Left colon (tissue), 2 donors: ENCODE results near the gene PKNOX1. TPM values are rescaled to one million over a fixed set of nuclear protein-coding genes. Genes with fewer than 3 reads are reported as not detected.
"Not testable (repeated sequence)": the region's sequence is repeated elsewhere in the genome, so short reads cannot be mapped to it uniquely, and the experiment has no call there.

Experiments used
- ATAC-seq: fragments of 200-7000 bp; cut with Tn5 transposase; one replicate; pipeline ENCODE4 v1.9.1; 2020; ENCODE audit warnings: mild to moderate bottlenecking, moderate library complexity
- DNase-seq, 2 donors: peaks; one replicate each; pipeline ENCODE4 v3.0.0-alpha.2; 2020
- intact Hi-C, 2 donors: fragments of 100-400 bp; cut with DNase I in 1 of 2; cut with micrococcal nuclease in 1 of 2; formaldehyde crosslinking; loops; one replicate each; pipeline versions ENCODE4 v1.11.2 to v1.14.0; 2022; cut with DNase I, micrococcal nuclease
- total RNA-seq, 2 donors: library from RNA; stranded (reverse); fragmentation: NEBNext Ultra II Directional; extraction: Animal tissue kit (Norgen Biotek cat#: 25700); gene quantifications; one replicate each; pipeline ENCODE4 v1.2.1, GENCODE V29; 2021
- donor health status: DM: no; HTN: no; CAD: no.
- donor health status: DM: yes; HTN: yes; CAD: no.

Gene PKNOX1
- total RNA-seq, 2 donors from 2014 or later: 12.4 to 15.3 TPM

DNA sequence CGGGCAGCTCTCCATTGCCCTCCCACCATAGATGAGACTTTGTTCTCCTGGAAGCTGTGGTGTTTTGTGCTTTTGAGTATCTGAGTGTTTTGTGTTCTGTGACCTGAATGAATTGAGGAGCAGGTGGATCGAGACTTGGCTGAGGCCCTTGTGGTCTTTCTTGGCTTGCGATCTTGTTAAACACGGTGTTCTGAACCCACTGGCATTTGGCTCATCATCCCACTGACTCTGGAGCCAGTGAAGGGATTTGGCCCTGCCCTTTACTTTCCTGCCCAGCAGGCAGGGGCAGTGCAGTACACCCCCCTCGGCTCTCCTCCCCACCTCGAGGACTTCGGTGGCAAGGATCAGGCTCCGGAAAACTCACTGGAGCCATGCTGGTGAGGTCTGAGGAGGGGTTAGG, 30.6 kb downstream of the PKNOX1 start:
- ATAC-seq (no peak), DNase-seq (no peak)
- intact Hi-C loops: no loop called here

DNA sequence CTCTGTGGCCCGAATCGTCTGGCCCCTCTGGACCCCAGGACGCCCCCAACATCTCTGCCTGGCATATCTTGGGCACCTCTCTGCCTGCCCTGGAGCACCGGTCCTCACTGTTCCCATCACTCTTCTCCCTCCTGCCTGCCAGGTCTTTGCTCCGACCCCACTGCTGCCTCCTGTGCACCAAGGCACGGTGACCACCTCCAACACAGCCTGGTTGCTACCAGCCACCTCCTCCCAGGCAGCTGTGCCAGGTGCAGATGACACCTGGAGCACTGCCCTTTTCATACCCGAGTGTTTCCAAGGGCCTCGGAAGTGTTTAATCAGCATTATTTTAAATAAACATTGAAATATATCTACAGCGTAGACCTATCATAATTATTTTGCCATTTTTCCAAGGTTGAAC, 31.3 kb downstream of the PKNOX1 start:
- ATAC-seq (no peak), DNase-seq (no peak)
- intact Hi-C loops: no loop called here

DNA sequence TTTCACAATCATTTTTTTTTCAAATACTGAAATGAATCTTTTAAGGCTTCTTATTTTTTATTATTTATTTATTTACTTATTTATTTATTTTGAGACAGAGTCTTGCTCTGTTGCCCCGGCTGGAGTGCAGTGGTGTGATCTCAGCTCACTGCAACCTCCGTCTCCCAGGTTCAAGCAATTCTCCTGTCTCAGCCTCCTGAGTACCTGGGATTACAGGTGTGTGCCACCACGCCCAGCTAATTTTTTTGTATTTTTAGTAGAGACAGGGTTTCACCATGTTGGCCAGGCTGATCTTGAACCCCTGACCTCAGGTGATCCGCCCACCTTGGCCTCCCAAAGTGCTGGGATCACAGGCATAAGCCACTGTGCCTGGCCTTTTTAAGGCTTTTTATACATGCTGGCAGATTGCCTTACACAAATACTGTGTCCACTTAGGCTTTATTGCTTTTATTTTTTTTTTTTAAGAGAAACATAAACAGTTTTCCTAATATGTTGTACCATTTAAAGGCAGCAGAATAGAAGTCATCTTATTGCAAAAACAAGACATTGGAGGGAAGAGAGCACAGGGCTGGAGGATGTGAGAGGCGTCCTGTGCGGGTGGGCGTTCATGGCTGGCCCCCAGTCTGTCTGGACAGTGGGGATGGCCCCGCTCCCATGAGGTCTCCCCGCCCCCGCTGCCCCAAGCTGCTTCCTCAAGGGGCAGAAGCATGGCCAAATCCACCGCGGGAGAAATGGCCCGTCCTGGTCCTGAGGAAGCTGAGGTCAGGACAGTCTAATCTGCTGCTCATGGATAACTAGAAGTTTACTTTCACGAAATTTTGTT, 31.9 kb downstream of the PKNOX1 start:
- intact Hi-C loops: not testable (repeated sequence)
- DNase-seq (peak in 1 of 2 donors; percentile 18), ATAC-seq (peak; percentile 22)

DNA sequence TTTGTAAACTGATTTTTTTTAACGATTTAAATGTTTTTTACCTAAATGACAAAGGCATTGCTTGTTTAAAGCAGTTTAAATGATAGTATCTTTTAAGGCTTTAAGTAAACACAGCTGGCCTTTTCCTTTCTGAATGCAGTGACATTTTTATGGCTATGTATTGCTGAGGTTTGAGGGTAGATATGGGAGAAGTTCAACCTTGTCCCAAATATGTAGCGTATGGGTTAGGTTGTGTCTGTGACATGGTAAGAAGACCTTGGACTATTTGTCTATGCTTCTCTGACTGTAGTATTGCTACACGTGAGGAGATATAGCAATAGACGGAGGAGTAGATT, 32.5 kb downstream of the PKNOX1 start:
- peak; percentile 55 for ATAC-seq
- DNase-seq: no peak
- intact Hi-C loops: no loop called here

DNA sequence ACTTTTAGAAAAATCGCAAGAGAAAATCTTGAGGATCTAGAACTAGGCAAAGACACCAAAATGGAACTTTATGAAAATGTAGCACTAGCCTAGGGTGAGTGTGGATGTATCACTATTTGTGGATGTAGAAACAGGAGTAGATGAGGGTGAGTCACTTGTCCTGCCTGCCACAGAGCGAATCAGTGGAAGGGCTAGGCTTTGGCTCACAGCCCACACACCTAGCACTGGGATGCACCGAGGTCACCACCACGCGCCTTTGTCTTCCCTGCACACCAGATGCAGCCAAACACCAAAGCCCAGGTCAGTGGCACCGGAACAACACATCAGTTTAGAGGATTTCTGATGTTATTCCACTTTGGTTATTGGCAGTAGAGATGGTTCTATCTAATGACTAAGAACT, 38.2 kb downstream of the PKNOX1 start:
- intact Hi-C loops: no loop called here

DNA sequence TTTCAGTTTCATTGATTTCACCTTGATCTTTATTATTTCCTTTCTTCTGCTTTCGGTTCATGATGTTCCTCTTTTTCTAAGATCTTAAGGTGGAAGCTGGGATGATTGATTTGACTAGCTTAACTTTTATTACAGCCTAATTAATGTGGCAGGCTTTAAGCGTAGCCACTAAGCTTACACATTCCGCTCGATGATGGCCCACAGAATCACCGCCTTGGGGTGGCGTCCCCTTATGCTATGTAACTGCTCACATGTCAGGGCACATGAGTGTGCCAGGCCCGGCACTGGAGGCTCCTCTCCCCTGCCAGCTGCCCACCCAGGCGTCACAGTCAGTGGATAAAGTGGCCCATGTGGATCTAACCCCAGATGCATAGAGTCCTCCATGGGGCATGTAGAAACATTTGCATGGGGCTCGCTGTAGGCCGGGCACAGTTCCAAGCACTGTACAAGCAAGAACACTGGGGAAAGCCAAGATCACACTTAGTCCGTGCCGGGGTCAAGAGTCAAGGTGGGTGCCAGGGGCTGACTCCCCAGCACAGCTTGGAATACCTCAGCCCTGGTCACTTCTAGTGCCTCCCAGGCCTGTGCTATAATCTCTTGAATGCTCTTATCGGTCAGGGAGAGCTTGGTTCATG, 41.7 kb downstream of the PKNOX1 start:
- intact Hi-C loops: no loop called here
- ATAC-seq: no peak
- no peak for DNase-seq

More for the DNA sequence above, 38.2 kb downstream of the PKNOX1 start:
- ATAC-seq (no peak), DNase-seq (no peak)

DNA sequence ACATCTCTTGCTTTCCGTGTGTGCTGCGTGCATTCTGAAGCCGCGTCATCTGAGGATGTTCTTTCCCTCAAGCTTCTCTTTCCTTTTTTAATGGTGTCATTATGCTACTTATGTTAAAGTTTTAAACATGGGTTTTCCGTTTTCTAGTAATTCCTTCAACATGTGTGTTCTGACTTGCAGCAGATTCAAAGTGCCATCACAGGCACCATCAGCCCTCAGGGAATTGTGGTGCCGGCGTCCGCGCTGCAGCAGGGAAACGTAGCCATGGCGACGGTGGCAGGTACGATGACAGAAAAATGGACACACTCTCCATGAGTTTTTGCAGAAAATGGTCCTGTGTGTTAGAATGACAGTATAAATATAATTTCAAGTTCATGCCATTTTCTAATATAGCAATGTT, 42.4 kb downstream of the PKNOX1 start:
- ATAC-seq (no peak), DNase-seq (no peak)

DNA sequence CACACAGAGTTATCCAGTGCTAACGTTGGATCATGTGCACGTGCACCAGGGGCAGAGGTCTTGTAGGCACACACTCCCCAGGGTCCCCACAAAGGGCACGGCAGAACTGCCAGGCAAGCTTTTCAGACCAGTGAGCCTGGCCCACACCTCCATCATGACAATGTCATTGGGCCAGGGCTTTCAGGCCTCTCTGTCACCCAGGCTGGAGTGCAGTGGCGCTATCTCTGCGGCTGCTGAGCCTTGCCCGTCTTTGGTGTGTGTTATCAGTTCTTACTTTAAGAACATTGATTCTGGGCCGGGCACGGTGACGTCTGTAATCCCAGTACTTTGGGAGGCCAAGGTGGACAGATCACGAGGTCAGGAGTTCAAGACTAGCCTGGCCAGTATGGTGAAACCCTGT, 44.2 kb downstream of the PKNOX1 start:
- intact Hi-C loops: no loop called here
- no peak for ATAC-seq

More for the DNA sequence above, 42.4 kb downstream of the PKNOX1 start:
- intact Hi-C loops: no loop called here

DNA sequence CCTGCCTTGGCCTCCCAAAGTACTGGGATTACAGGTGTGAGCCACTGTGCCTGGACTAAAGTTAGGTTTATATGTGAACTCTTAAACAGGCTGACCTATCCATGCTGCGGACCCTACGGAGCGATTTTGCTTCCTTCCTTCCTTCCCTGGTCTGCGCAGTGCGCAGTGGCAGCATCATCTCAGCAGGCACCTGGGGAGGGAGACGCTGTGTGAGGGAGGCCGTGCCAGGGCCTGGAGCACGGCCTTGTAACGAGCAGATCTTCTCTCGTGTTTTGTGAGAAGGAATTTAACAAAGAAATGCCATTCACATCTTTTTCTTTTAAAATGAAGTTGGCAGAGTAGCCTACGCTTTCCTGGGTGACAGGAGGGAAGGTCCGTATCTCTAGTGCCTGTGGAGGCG, 45.8 kb downstream of the PKNOX1 start:
- DNase-seq (no peak), ATAC-seq (no peak)
- intact Hi-C loops: no loop called here

More for the DNA sequence above, 44.2 kb downstream of the PKNOX1 start:
- no peak for DNase-seq

DNA sequence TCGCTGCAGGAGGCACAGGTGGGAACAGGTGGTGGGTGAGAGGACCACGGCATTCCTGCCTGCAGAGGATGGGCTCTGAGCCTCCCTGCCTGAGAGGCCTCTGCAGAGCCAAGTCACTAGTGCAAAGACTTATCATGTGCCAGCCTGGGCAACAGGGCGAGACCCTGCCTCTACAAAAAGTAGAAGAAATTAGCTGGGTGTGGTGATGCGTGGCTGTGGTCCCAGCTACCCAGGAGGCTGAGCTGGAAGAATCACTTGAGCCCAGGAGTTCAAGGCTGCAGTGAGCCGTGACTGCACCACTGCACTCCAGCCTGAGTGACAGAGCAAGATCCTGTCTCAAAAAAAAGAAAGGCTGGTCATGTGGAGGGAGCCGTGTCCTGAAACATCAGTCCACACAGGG, 46.4 kb downstream of the PKNOX1 start:
- ATAC-seq (no peak), DNase-seq (no peak)
- intact Hi-C loops: no loop called here

DNA sequence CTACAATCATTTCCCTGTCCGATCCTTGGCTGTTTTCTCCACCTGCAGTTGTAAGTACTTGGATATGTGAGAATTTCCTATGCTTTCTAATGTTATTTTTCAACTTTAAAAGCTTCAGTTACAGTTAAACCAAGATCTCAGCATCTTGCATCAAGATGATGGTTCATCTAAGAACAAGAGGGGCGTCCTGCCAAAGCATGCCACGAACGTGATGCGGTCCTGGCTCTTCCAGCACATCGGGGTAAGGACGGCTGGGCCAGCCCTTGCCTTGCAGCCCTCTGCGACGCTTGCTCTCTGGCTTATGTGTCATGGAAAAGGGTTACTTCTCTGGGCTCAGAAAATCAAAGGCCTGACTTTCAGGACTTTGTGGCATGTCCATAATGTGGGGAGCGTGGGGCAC, 46.8 kb downstream of the PKNOX1 start:
- ATAC-seq (no peak), DNase-seq (no peak)
- intact Hi-C loops: no loop called here

DNA sequence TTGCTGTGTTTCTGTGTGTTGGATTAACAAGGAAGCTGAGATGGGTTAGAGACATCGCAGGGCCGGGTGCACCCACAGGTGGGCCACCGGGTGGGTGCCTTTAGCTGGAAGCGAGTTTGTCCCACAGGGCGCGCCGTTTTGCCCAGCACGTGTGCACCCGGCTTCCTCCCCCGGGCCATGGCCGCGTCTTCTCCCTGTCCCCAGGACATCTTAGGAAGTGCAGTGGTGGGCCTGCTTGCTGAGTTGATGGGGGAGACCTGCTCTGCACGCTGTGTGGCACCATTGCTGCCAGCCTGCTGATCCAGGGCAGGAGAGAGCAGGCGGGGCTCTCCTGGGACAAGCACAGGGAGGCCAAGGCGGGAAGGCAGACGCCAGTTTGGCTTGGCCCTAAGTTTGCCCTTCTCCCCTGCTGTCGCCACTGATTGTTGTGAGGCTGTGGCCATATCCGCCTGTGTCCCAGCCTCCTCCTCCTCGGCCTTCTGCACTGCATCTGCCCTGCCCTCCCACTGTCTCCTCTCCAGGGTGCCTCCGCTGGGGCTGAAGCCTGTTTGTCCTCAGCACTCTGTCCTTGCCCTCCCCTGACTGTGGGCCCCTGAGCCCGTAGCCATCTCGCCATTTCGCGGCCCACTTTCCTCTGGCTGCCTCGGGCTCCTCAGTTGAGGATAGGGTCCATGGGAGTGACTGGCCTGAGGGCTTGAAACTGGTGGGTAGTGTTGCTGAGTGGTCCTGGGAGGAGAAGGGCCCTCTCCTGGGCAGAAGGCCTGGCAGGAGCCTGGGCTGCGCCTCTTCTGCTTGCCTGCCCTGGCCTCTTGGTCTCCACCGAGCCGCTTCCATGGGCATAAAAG, 47.6 kb downstream of the PKNOX1 start:
- no peak for ATAC-seq

DNA sequence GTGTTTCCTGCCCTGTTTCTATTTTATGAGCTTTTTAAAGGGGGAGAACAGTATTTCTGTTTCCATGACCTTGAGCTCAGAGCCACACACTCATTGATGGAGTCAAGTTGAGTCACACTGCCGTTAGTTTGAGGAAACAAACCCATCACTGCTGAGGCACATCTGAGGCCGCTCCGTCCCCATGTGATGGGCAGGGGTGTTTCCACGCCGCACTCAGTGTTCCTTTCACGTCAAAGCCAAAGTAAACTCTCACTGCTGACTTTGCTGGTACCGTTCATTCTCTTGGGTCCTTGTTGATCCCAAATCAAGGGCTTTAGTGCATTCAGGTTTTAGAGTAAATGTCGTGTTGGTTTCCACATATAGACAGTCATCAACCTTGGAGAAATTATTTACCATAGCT, 48.8 kb downstream of the PKNOX1 start:
- intact Hi-C loops: no loop called here
- no peak for ATAC-seq

More for the DNA sequence above, 47.6 kb downstream of the PKNOX1 start:
- DNase-seq: no peak
- intact Hi-C loops: no loop called here

DNA sequence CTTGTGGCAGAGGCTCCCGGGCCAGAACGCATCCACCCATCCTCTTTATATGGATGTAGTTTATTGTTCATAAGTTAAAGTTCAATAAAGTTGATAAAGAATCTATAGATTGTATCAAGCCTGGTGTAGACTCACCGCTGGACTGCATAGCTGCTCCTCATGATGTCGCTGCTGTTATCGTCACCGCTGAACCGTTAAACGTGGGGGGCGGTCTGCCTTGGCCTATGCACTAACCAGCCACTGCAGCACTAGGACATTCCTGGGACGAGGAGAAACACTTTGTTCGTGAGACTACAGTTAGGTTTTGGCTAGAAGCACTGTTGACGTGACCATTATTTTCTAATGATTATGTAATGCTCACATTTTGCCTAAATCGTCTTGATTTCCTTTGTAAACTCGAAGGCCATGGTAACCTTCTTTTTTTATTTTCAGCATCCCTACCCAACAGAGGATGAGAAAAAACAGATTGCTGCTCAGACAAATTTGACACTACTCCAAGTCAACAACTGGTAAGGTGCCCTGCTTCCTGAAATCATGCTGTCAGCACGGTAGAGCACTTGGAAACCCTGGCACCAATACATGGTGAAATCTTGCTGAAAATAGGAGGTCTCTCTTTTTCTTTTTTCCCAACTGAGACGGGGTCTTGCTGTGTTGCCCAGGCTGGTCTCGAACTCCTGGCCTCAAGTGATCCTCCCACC, 50.2 kb downstream of the PKNOX1 start:
- no peak for DNase-seq
- intact Hi-C loops: no loop called here
- ATAC-seq: no peak

More for the DNA sequence above, 48.8 kb downstream of the PKNOX1 start:
- no peak for DNase-seq

DNA sequence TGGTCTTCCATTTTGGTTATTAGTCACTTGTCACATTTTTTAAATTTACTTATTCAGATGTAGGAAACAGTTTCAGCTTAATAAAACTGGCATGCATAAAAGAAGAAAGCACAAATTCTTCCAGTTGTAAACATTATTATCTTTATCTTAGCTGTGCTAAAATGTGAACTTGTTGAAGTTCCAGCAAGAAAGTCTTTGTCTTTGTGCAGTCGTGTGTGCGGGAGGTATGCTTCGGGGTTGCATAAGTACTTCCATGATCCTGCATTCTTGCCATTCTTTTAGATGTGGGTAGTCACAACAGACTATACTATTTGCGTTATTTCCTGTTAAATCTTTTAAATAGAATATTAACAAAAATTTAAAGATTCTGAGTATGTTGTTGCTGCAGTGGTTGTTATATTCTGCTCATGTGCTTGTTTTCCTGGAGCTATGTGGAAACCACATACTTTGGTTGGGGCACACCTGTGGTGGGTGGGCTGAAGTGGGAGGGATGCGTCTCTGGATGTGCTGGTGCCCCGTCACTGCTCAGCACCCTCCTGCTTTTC, 51.3 kb downstream of the PKNOX1 start:
- intact Hi-C loops: no loop called here
- no peak for ATAC-seq

DNA sequence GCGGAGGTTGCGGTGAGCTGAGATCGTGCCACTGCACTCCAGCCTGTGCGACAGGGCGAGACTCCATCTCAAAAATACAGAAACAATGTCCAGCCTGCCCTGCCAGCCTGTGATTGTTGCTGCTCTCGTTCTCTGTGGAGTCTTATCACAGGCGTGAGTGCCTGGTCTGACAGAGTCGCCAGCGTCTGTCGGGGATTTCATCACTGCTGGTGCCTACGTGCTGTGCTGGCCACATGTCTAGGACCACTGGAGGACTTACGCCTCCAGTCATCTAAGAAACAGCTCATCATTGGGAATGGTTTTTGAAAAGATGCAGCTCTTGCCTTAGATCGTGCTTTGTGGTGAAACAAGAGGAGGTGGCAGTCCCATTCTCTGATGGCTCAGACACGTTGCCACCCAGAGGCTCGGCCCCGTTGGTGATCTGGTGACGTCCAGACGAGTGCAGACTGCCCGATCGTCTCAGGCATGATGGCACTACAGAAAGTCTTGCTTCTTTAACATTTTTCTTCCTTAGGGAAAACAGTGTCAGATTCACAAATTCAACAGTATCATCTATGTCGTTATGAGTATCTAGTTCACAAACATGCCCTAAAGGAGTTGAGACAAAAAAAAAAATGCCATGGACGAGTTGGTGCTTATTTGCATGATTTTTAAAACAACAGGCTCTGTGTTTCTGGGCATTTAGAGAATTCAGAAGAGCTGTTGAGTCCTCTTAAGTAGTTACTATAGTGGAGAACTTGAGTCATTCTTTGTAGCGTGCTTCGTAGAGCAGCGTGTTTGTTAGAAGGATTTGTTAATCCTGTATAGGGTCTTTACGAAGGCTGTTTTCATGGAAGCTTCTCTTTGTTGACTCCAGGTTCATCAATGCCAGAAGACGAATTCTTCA, 53.7 kb downstream of the PKNOX1 start:
- intact Hi-C loops: no loop called here
- ATAC-seq (no peak), DNase-seq (no peak)

More for the DNA sequence above, 51.3 kb downstream of the PKNOX1 start:
- no peak for DNase-seq

DNA sequence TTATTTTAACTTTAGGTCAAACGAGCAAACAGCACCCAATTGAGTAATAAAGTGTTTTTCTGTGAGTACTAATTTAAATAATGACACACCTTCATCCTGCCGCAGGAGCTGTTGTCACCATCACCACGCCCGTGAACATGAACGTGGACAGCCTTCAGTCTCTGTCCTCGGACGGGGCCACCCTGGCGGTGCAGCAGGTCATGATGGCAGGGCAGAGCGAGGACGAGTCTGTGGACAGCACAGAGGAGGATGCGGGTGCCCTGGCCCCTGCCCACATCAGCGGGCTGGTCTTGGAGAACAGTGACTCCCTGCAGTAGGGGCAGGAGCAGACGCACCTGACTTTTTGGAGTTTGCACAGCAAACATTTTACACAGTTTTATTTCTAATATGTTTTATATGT, 55.4 kb downstream of the PKNOX1 start:
- DNase-seq (no peak), ATAC-seq (no peak)
- intact Hi-C loops: no loop called here

DNA sequence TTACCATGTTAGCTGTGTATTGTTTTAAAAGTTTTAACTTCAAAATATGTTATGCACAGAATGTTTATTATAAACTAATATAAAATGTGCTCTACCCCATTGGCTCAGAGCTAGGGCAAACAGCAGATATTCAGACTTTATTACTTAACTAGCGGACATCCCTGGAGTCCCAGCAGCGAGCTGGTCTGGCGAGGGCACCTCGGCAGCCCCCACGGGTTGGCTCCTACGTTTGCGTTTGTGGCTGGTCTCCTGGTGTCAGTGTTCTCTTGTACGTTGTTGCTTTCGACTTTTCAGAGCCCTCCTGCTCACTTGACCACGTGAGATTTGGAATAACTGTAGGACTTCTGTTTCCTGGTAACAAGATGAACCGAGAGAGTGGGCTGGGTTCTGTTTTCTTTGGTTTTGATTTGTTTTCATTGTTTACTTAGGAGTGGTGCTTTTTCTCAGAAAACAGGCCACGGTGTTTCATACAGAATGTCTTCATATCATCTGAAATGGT, 56.8 kb downstream of the PKNOX1 start:
- DNase-seq (no peak), ATAC-seq (no peak)
- intact Hi-C loops: no loop called here
